RWPE1 (cell line): ENCODE results near the gene ZNF708.
"Not testable (repeated sequence)": the region's sequence is repeated elsewhere in the genome, so short reads cannot be mapped to it uniquely, and the experiment has no call there.

Experiments used
- CTCF ChIA-PET: fragments of 350-600 bp; sonication (Branson Sonifier 250); formaldehyde crosslinking; extraction: SDS; loops from one replicate; lab custom pipeline; 2021; lab: Yijun Ruan, JAX
- POLR2A ChIA-PET: fragments of 400-600 bp; formaldehyde crosslinking; extraction: SDS; loops from one replicate; lab custom pipeline; 2020; ENCODE audit warnings: antibody characterized with exemption; ENCODE audit not compliant: low non-redundant PET; lab: Yijun Ruan, JAX
- DNase-seq: peaks from one replicate; pipeline ENCODE4 v3.0.0; 2012; ENCODE audit warnings: low spot score
- H3K27ac ChIP-seq: fragments of 450-650 bp; 2 replicates; pipeline ENCODE4 v1.5.1; 2017
- TF ChIP-seq, protein P1 (sequence below): fragments of 450-650 bp; conservative IDR thresholded peaks from 2 replicates; pipeline ENCODE4 v1.5.1; 2017; ENCODE audit warnings: low read depth, mild to moderate bottlenecking

Gene ZNF708

DNA sequence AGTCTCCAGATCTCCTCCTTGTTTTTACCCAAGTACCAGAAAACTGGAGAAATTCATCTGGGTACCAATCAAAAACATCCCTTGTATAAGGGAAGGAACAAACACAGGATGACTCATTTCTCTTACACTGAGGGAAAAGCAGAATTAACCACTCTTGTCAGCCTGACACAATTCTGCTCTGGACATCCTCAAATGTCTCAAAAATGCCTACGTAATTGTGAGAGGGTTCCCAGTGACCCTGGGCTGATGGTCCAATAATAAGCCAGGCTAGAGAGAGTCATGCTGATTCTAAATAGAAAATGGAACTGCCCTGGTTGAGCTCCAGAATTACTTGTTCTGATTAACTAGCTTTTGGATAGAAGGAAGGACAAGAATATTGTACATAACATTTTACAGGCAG is 14.5 kb downstream of the ZNF708 start:
- CTCF ChIA-PET: interaction anchor here (0.7 kb wide), 1 partner anchor 420 kb away, joined by 4 read pairs; no protein-coding TSS in a partner anchor
- DNase-seq: no peak
- TF ChIP-seq, protein P1, sequence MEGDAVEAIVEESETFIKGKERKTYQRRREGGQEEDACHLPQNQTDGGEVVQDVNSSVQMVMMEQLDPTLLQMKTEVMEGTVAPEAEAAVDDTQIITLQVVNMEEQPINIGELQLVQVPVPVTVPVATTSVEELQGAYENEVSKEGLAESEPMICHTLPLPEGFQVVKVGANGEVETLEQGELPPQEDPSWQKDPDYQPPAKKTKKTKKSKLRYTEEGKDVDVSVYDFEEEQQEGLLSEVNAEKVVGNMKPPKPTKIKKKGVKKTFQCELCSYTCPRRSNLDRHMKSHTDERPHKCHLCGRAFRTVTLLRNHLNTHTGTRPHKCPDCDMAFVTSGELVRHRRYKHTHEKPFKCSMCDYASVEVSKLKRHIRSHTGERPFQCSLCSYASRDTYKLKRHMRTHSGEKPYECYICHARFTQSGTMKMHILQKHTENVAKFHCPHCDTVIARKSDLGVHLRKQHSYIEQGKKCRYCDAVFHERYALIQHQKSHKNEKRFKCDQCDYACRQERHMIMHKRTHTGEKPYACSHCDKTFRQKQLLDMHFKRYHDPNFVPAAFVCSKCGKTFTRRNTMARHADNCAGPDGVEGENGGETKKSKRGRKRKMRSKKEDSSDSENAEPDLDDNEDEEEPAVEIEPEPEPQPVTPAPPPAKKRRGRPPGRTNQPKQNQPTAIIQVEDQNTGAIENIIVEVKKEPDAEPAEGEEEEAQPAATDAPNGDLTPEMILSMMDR: no peak
- POLR2A ChIA-PET: no interaction called here
- H3K27ac ChIP-seq: no peak overlapping the region

DNA sequence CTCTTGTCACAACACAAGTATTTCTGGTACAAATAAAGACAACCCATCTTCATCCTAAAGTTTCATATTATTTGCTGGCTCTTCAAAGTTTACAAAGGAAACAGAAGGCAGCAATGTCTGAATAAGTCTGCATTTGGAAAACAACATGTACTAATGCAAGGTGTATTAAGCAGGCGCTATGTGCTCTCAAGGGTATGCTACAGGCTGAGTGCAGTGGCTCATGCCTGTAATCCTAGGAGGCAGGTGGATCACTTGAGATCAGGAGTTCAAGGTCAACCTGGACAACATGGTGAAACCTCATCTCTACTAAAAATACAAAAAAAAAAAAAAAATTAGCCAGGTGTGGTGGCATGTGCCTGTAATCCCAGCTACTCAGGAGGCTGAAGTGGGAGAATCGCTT is 16.4 kb downstream of the ZNF708 start:
- CTCF ChIA-PET, POLR2A ChIA-PET, DNase-seq, H3K27ac ChIP-seq: not testable (repeated sequence)

- ChIA-PET POLR2A (no interaction called here), CTCF (interaction anchor here (0.6 kb wide), 1 partner anchor 302 kb away, joined by 3 read pairs; no protein-coding TSS in a partner anchor)
- no peak for DNase-seq
Measured at GRCh38 chr19:21308773-21309172, 20.4 kb downstream of the ZNF708 start.

GRCh38 chr19:21306881-21307479 is 22.2 kb downstream of the ZNF708 start:
- CTCF ChIA-PET, H3K27ac ChIP-seq, POLR2A ChIA-PET, DNase-seq: not testable (repeated sequence)

More at GRCh38 chr19:21308773-21309172, 20.4 kb downstream of the ZNF708 start:
- H3K27ac ChIP-seq: no peak overlapping the region
- TF ChIP-seq, protein P1: no peak

GRCh38 chr19:21293768-21294167 is 35.4 kb downstream of the ZNF708 start:
- H3K27ac ChIP-seq, DNase-seq, CTCF ChIA-PET, POLR2A ChIA-PET: not testable (repeated sequence)

- ChIA-PET CTCF (interaction anchor here (0.6 kb wide), 1 partner anchor 46 kb away, joined by 3 read pairs; no protein-coding TSS in a partner anchor), POLR2A (no interaction called here)
- H3K27ac ChIP-seq: no peak overlapping the region
- DNase-seq: no peak
- TF ChIP-seq, protein P1: no peak
Measured at GRCh38 chr19:21269813-21270212, 59.4 kb downstream of the ZNF708 start.

GRCh38 chr19:21264891-21265290 is 64.3 kb downstream of the ZNF708 start:
- no peak for DNase-seq
- ChIA-PET POLR2A (no interaction called here), CTCF (no interaction called here)

DNA sequence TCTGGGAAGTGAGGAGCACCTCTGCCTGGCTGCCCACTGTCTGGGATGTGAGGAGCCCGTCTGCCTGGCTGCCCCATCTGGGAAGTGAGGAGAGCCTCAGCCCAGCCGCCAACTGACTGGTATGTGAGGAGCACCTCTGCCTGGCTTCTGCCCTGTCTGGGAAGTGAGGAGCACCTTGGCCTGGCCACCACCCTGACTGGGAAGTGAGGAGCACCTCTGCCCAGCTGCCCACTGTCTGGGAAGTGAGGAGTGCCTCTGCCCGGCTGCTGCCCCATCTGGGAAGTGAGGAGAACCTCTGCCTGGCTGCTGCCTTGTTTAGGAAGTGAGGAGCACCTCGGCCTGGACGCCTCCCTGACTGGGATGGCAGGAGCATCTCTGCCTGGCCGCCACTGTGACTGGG is 64.8 kb downstream of the ZNF708 start:
- TF ChIP-seq, protein P1: no peak
- no peak overlapping the region for H3K27ac ChIP-seq
- DNase-seq: no peak
- ChIA-PET CTCF (no interaction called here), POLR2A (no interaction called here)

More at GRCh38 chr19:21264891-21265290, 64.3 kb downstream of the ZNF708 start:
- TF ChIP-seq, protein P1: no peak
- no peak overlapping the region for H3K27ac ChIP-seq

GRCh38 chr19:21260848-21261381 is 68.3 kb downstream of the ZNF708 start:
- DNase-seq, CTCF ChIA-PET, POLR2A ChIA-PET, H3K27ac ChIP-seq: not testable (repeated sequence)
